Muscle of leg (tissue), 11 donors: ENCODE results near the gene PGA5. TPM values are rescaled to one million over a fixed set of nuclear protein-coding genes. Genes with fewer than 3 reads are reported as not detected.
"Not testable (repeated sequence)": the region's sequence is repeated elsewhere in the genome, so short reads cannot be mapped to it uniquely, and the experiment has no call there.

Experiments used
- DNase-seq: peaks from one replicate; pipeline ENCODE4 v3.0.0; 2013
- H3K27ac ChIP-seq: one replicate; pipeline ENCODE4 v1.5.1; 2013; ENCODE audit warnings: mild to moderate bottlenecking, low read length, control low read depth
- H3K27me3 ChIP-seq: one replicate; pipeline ENCODE4 v1.6.1; 2013; ENCODE audit warnings: low read length; ENCODE audit not compliant: control insufficient read depth, insufficient read depth
- H3K36me3 ChIP-seq: one replicate; pipeline ENCODE4 v1.6.1; 2013; ENCODE audit warnings: low read length; ENCODE audit not compliant: control insufficient read depth, insufficient read depth
- H3K4me1 ChIP-seq: one replicate; pipeline ENCODE4 v1.6.1; 2013; ENCODE audit warnings: low read length; ENCODE audit not compliant: control insufficient read depth, insufficient read depth
- H3K4me3 ChIP-seq: one replicate; pipeline ENCODE4 v1.5.1; 2013; ENCODE audit warnings: low read length, control low read depth
- H3K9me3 ChIP-seq: replicated peaks from 2 replicates; pipeline ENCODE4 v1.6.1; 2013; ENCODE audit warnings: low read depth, low read length; ENCODE audit not compliant: control insufficient read depth
- WGBS: methylation state at CpG from one replicate; pipeline ENCODE4 v1.1.5; 2013; ENCODE audit warnings: missing lambda C conversion rate; ENCODE audit not compliant: insufficient coverage; 5-methylcytosine and 5-hydroxymethylcytosine counted together
- polyA plus RNA-seq, 8 donors: library from polyadenylated mRNA; unstranded; fragments of 120-200 nt; gene quantifications; one replicate each; pipeline versions ENCODE4 v1.2.1 to v1.2.3, GENCODE V29; 2013; ENCODE audit warnings: inconsistent platforms in 1 of 8, low replicate concordance in 1 of 8; ENCODE audit not compliant: insufficient read length in 8 of 8, insufficient read depth in 1 of 8
- total RNA-seq: library from RNA; stranded (reverse); fragments of 120-200 nt; gene quantifications from one replicate; pipeline ENCODE4 v1.2.4, GENCODE V29; 2013

The PGA5 gene
- total and polyA plus RNA-seq, 9 donors: 0.27 to 2.1 (median 1.1) TPM; not detected in 1

GRCh38 chr11:61222692-61223091 lies 18.3 kb upstream of the PGA5 start:
- DNase-seq, H3K27me3 ChIP-seq, H3K9me3 ChIP-seq, H3K27ac ChIP-seq, H3K4me1 ChIP-seq, H3K4me3 ChIP-seq, H3K36me3 ChIP-seq: not testable (repeated sequence)
- no CpG with 5 or more reads among the region's 5 CpGs for WGBS

GRCh38 chr11:61226457-61227137 lies 14.4 kb upstream of the PGA5 start:
- not testable (repeated sequence) for H3K27ac ChIP-seq

GRCh38 chr11:61229458-61229857 lies 11.5 kb upstream of the PGA5 start:
- H3K36me3 ChIP-seq, H3K9me3 ChIP-seq, H3K27me3 ChIP-seq, DNase-seq, H3K4me1 ChIP-seq, H3K27ac ChIP-seq, H3K4me3 ChIP-seq: not testable (repeated sequence)
- WGBS: no CpG with 5 or more reads among the region's 6 CpGs

More at GRCh38 chr11:61226457-61227137, 14.4 kb upstream of the PGA5 start:
- DNase-seq, H3K9me3 ChIP-seq, H3K4me1 ChIP-seq, H3K4me3 ChIP-seq, H3K27me3 ChIP-seq, H3K36me3 ChIP-seq: not testable (repeated sequence)
- WGBS: no CpG with 5 or more reads among the region's 10 CpGs

GRCh38 chr11:61231033-61231432 lies 9.9 kb upstream of the PGA5 start:
- DNase-seq, H3K27ac ChIP-seq, H3K27me3 ChIP-seq, H3K4me3 ChIP-seq, H3K36me3 ChIP-seq, H3K9me3 ChIP-seq, H3K4me1 ChIP-seq: not testable (repeated sequence)
- WGBS: no CpG with 5 or more reads among the region's 15 CpGs

GRCh38 chr11:61231585-61231984 lies 9.4 kb upstream of the PGA5 start:
- H3K27me3 ChIP-seq, H3K4me3 ChIP-seq, H3K27ac ChIP-seq, H3K36me3 ChIP-seq, H3K9me3 ChIP-seq, DNase-seq, H3K4me1 ChIP-seq: not testable (repeated sequence)
- no CpG with 5 or more reads among the region's 5 CpGs for WGBS

GRCh38 chr11:61232548-61233145 lies 8.3 kb upstream of the PGA5 start:
- DNase-seq, H3K4me1 ChIP-seq, H3K36me3 ChIP-seq, H3K27me3 ChIP-seq, H3K27ac ChIP-seq, H3K4me3 ChIP-seq, H3K9me3 ChIP-seq: not testable (repeated sequence)
- no CpG with 5 or more reads among the region's 3 CpGs for WGBS

GRCh38 chr11:61237130-61237529 lies 3.8 kb upstream of the PGA5 start:
- H3K9me3 ChIP-seq, H3K27ac ChIP-seq, H3K36me3 ChIP-seq, H3K4me3 ChIP-seq, DNase-seq, H3K4me1 ChIP-seq, H3K27me3 ChIP-seq: not testable (repeated sequence)
- WGBS: no CpG with 5 or more reads among the region's 4 CpGs

- not testable (repeated sequence) for H3K27ac ChIP-seq, H3K9me3 ChIP-seq, DNase-seq, H3K36me3 ChIP-seq, H3K4me3 ChIP-seq, H3K4me1 ChIP-seq, H3K27me3 ChIP-seq
- no CpG with 5 or more reads among the region's 8 CpGs for WGBS
These were observed 687 bp upstream of the PGA5 start for GRCh38 chr11:61240288-61240687.

GRCh38 chr11:61241526-61241925 lies 551 bp downstream of the PGA5 start:
- H3K27me3 ChIP-seq, H3K27ac ChIP-seq, H3K4me1 ChIP-seq, H3K9me3 ChIP-seq, DNase-seq, H3K4me3 ChIP-seq, H3K36me3 ChIP-seq: not testable (repeated sequence)
- WGBS: no CpG with 5 or more reads among the region's 5 CpGs

- not testable (repeated sequence) for H3K9me3 ChIP-seq, H3K4me3 ChIP-seq, H3K27ac ChIP-seq, H3K36me3 ChIP-seq, H3K4me1 ChIP-seq, H3K27me3 ChIP-seq, DNase-seq
- WGBS: no CpG with 5 or more reads among the region's 10 CpGs
These were observed 4.4 kb downstream of the PGA5 start for GRCh38 chr11:61245284-61245964.
